Skeletal muscle tissue (tissue), 4 donors: ENCODE data around the gene TWIST1. TPM values are rescaled to one million over a fixed set of nuclear protein-coding genes. Genes with fewer than 3 reads are reported as not detected.

Experiments
- H3K27ac ChIP-seq: one replicate; pipeline ENCODE4 v1.7.0; 2013; ENCODE audit warnings: mild to moderate bottlenecking, low read depth, low read length, inconsistent platforms
- H3K27me3 ChIP-seq, 3 donors: one replicate each; pipeline ENCODE4 v1.7.0; 2013; ENCODE audit warnings: low read length in 3 of 3; ENCODE audit not compliant: control insufficient read depth in 3 of 3, insufficient read depth in 3 of 3
- H3K36me3 ChIP-seq, 3 donors: one replicate each; pipeline ENCODE4 v1.7.0; 2013; ENCODE audit warnings: low read length in 3 of 3; ENCODE audit not compliant: control insufficient read depth in 3 of 3, insufficient read depth in 3 of 3
- H3K4me1 ChIP-seq, 3 donors: one replicate each; pipeline ENCODE4 v1.7.0; 2013; ENCODE audit warnings: low read length in 3 of 3, mild to moderate bottlenecking in 3 of 3; ENCODE audit not compliant: control insufficient read depth in 3 of 3, insufficient read depth in 3 of 3
- H3K4me3 ChIP-seq, 3 donors: one replicate each; pipeline ENCODE4 v1.7.0; 2013; ENCODE audit warnings: low read length in 3 of 3
- H3K9ac ChIP-seq, 3 donors: one replicate each; pipeline ENCODE4 v1.7.0; 2013; ENCODE audit warnings: low read length in 3 of 3, mild to moderate bottlenecking in 3 of 3, moderate library complexity in 2 of 3, low read depth in 1 of 3
- H3K9me3 ChIP-seq, 3 donors: one replicate each; pipeline ENCODE4 v1.7.0; 2013; ENCODE audit warnings: low read length in 3 of 3; ENCODE audit not compliant: control insufficient read depth in 3 of 3
- total RNA-seq: library from RNA; depleted of rRNA; stranded (reverse); fragments of >200 nt; gene quantifications from one replicate; pipeline ENCODE4 v1.2.3, GENCODE V29; 2014
- donor health status: Osteomylitis.

Gene TWIST1
- total RNA-seq, 1 donor from 2014 or later: 12.0 TPM

- Histone ChIP-seq H3K9ac (no peak overlapping the region), H3K4me3 (no peak overlapping the region), H3K27me3 (no peaks in the 10 kb centered on the region), H3K9me3 (no peaks in the 10 kb centered on the region), H3K27ac (no peak overlapping the region), H3K4me1 (no peaks in the 10 kb centered on the region), H3K36me3 (no peaks in the 10 kb centered on the region)
Measured at GRCh38 chr7:19079066-19079465, 38.4 kb downstream of the TWIST1 start.

- no peak overlapping the region for H3K9ac ChIP-seq
- H3K9me3 ChIP-seq: no peaks in the 10 kb centered on the region
- H3K4me3 ChIP-seq: no peak overlapping the region
- H3K36me3 ChIP-seq: no peaks in the 10 kb centered on the region
- no peaks in the 10 kb centered on the region for H3K4me1 ChIP-seq
- no peak overlapping the region for H3K27ac ChIP-seq
- H3K27me3 ChIP-seq: no peaks in the 10 kb centered on the region
Measured at GRCh38 chr7:19069842-19070241, 47.6 kb downstream of the TWIST1 start.

GRCh38 chr7:19066170-19066569 is 51.3 kb downstream of the TWIST1 start:
- no peak overlapping the region for H3K9ac ChIP-seq
- no peaks in the 10 kb centered on the region for H3K36me3 ChIP-seq
- H3K27ac ChIP-seq: no peak overlapping the region
- H3K9me3 ChIP-seq: no peaks in the 10 kb centered on the region
- no peaks in the 10 kb centered on the region for H3K27me3 ChIP-seq
- no peak overlapping the region for H3K4me3 ChIP-seq
- H3K4me1 ChIP-seq: no peaks in the 10 kb centered on the region

Other genes starting within 250 kb of the TWIST1 start
- not detected for gene FERD3L, start 27.8 kb upstream of the TWIST1 start, total RNA-seq